A549 (cell line): ENCODE results near the gene CCT5. TPM values are rescaled to one million over a fixed set of nuclear protein-coding genes. Genes with fewer than 3 reads are reported as not detected.
A peak's percentile ranks its signal among the peaks of the same experiment; 100 is the strongest.

Source experiments
- ATAC-seq, 2 experiments: fragments of 200-7000 bp in 1 of 2; fragments of >200 bp in 1 of 2; cut with Nextera tagmentation in 1 of 2; cut with Tn5 transposase in 1 of 2; 3 replicates each; pipeline versions ENCODE4 v1.8.0 to v1.9.1; 2018 to 2020; ENCODE audit warnings: mild to moderate bottlenecking in 1 of 2, moderate library complexity in 1 of 2
- CTCF ChIA-PET: fragments of 300-600 bp; sonication (Branson Sonifier 250); formaldehyde crosslinking; extraction: SDS; loops from one replicate; lab custom pipeline; 2021; ENCODE audit warnings: antibody characterized with exemption, inconsistent platforms; lab: Yijun Ruan, JAX
- POLR2A ChIA-PET: fragments of 350-600 bp; formaldehyde crosslinking; extraction: SDS; loops from one replicate; lab custom pipeline; 2021; ENCODE audit warnings: antibody characterized with exemption, inconsistent platforms; lab: Yijun Ruan, JAX
- DNase-seq, 2 experiments: peaks; one replicate each; pipeline versions ENCODE4 v3.0.0 to v3.0.0-alpha.2; 2011 to 2016; ENCODE audit warnings: low read depth in 1 of 2, low spot score in 1 of 2
- FAIRE-seq: peaks from 2 replicates; lab custom pipeline; 2011; peaks lifted over from hg19 to GRCh38; lab: Jason Lieb, UNC
- H3K27ac ChIP-seq, 2 experiments: fragments of >200 bp; sonication (Bioruptor Twin); formaldehyde crosslinking; 3 replicates each; pipeline ENCODE4 v1.5.1; 2016 to 2017
- H3K4me1 ChIP-seq: fragments of >200 bp; sonication (Bioruptor Twin); formaldehyde crosslinking; 3 replicates; pipeline ENCODE4 v1.6.1; 2016
- H3K4me2 ChIP-seq: fragments of >200 bp; sonication (Bioruptor Twin); formaldehyde crosslinking; 3 replicates; pipeline ENCODE4 v1.6.1; 2016
- H3K4me3 ChIP-seq: fragments of >200 bp; sonication (Bioruptor Twin); formaldehyde crosslinking; 3 replicates; pipeline ENCODE4 v1.5.1; 2016
- H3K9me3 ChIP-seq: fragments of >200 bp; sonication (Bioruptor Twin); formaldehyde crosslinking; 3 replicates; pipeline ENCODE4 v1.6.1; 2016
- BHLHE40 ChIP-seq: IDR thresholded peaks from 2 replicates; pipeline ENCODE4 v1.6.1; 2012; ENCODE audit warnings: low read depth, low read length, inconsistent platforms
- CBX8 ChIP-seq: fragments of 200-600 bp; sonication (generic); IDR thresholded peaks from 2 replicates; pipeline ENCODE4 v1.6.1; 2016
- CEBPB ChIP-seq, 2 experiments: fragments of >200 bp in 1 of 2; sonication (Bioruptor Twin) in 1 of 2; formaldehyde crosslinking in 1 of 2; IDR thresholded peaks; 2 replicates each; pipeline ENCODE4 v1.6.1; 2012 to 2016
- CHD2 ChIP-seq: fragments of 150-350 bp; IDR thresholded peaks from 2 replicates; pipeline ENCODE4 v1.6.1; 2014; ENCODE audit warnings: low read length; ENCODE audit not compliant: partially characterized antibody
- CHD4 ChIP-seq: fragments of 200-600 bp; sonication (generic); IDR thresholded peaks from 2 replicates; pipeline ENCODE4 v1.6.1; 2016; ENCODE audit warnings: antibody characterized with exemption, mild to moderate bottlenecking, borderline replicate concordance
- CTCF ChIP-seq: fragments of >200 bp; sonication (Bioruptor Twin); formaldehyde crosslinking; IDR thresholded peaks from 3 replicates; pipeline ENCODE4 v1.5.1; 2016
- ELK1 ChIP-seq: fragments of 150-350 bp; IDR thresholded peaks from 2 replicates; pipeline ENCODE4 v1.6.1; 2014; ENCODE audit warnings: low read depth, mild to moderate bottlenecking, low read length
- FOSL2 ChIP-seq, 2 experiments: fragments of 450-650 bp in 1 of 2; fragments of >200 bp in 1 of 2; sonication (Bioruptor Twin) in 1 of 2; formaldehyde crosslinking; IDR thresholded peaks; 2 replicates each; pipeline versions ENCODE4 v1.5.0 to v1.6.1; 2016 to 2020; ENCODE audit warnings: mild to moderate bottlenecking in 1 of 2, moderate library complexity in 1 of 2
- FOXS1 ChIP-seq: fragments of 250-450 bp; sonication (Bioruptor Pico); IDR thresholded peaks from 2 replicates; pipeline ENCODE4 v1.5.0; 2020; ENCODE audit warnings: mild to moderate bottlenecking, moderate library complexity
- GATA3 ChIP-seq: IDR thresholded peaks from 2 replicates; pipeline ENCODE4 v1.6.1; 2012; ENCODE audit warnings: borderline replicate concordance
- HOXA7 ChIP-seq: fragments of 250-450 bp; sonication (Bioruptor Pico); IDR thresholded peaks from 2 replicates; pipeline ENCODE4 v1.5.0; 2020; ENCODE audit warnings: mild to moderate bottlenecking, moderate library complexity
- JUN ChIP-seq, 2 experiments: fragments of >200 bp; sonication (Bioruptor Twin); formaldehyde crosslinking; IDR thresholded peaks; 2 replicates in 1 of 2; 3 replicates in 1 of 2; pipeline ENCODE4 v1.6.1; 2016 to 2017
- KDM1A ChIP-seq: fragments of 200-600 bp; sonication (generic); IDR thresholded peaks from 2 replicates; pipeline ENCODE4 v1.6.1; 2016; ENCODE audit warnings: low read depth, mild to moderate bottlenecking
- NPAS2 ChIP-seq: fragments of 250-450 bp; sonication (Bioruptor Pico); IDR thresholded peaks from 2 replicates; pipeline ENCODE4 v1.8.0; 2022; ENCODE audit warnings: mild to moderate bottlenecking, moderate library complexity, borderline replicate concordance
- PHF8 ChIP-seq: fragments of 200-600 bp; sonication (generic); IDR thresholded peaks from 2 replicates; pipeline ENCODE4 v1.6.1; 2016; ENCODE audit warnings: low read depth, mild to moderate bottlenecking, antibody characterized with exemption, moderate library complexity, borderline replicate concordance
- POLR2A ChIP-seq: IDR thresholded peaks from 2 replicates; pipeline ENCODE4 v1.6.1; 2012; ENCODE audit warnings: mild to moderate bottlenecking, low read length
- POLR2AphosphoS2 ChIP-seq: conservative IDR thresholded peaks from 2 replicates; pipeline ENCODE4 v1.6.1; 2012; ENCODE audit warnings: low read length, improper control_type of control experiment, inconsistent platforms
- RAD21 ChIP-seq, 2 experiments: fragments of >200 bp in 1 of 2; sonication (Bioruptor Twin) in 1 of 2; formaldehyde crosslinking in 1 of 2; IDR thresholded peaks in 1 of 2; conservative IDR thresholded peaks in 1 of 2; 2 replicates in 1 of 2; 3 replicates in 1 of 2; pipeline ENCODE4 v1.6.1; 2012 to 2018; ENCODE audit warnings: inconsistent platforms in 1 of 2
- RFX5 ChIP-seq: fragments of 450-650 bp; IDR thresholded peaks from 2 replicates; pipeline ENCODE4 v1.7.1; 2014; ENCODE audit warnings: antibody characterized with exemption, mild to moderate bottlenecking, moderate library complexity
- SMC3 ChIP-seq: fragments of >200 bp; sonication (Bioruptor Twin); formaldehyde crosslinking; IDR thresholded peaks from 3 replicates; pipeline ENCODE4 v1.6.1; 2018; ENCODE audit warnings: inconsistent platforms
- TFCP2L1 ChIP-seq: fragments of 250-450 bp; sonication (Bioruptor Pico); IDR thresholded peaks from 2 replicates; pipeline ENCODE4 v1.5.0; 2021; ENCODE audit warnings: mild to moderate bottlenecking
- TP53 ChIP-seq: fragments of 250-450 bp; sonication (Bioruptor Pico); IDR thresholded peaks from 2 replicates; pipeline ENCODE4 v1.5.0; 2021; ENCODE audit warnings: mild to moderate bottlenecking, moderate library complexity
- ZFP36 ChIP-seq: fragments of 450-650 bp; IDR thresholded peaks from 2 replicates; pipeline ENCODE4 v1.6.1; 2014; ENCODE audit warnings: borderline replicate concordance; ENCODE audit not compliant: partially characterized antibody
- WGBS: methylation state at CpG from one replicate; pipeline ENCODE4 v1.1.6; 2017; ENCODE audit errors: missing lambda C conversion rate; 5-methylcytosine and 5-hydroxymethylcytosine counted together
- polyA plus RNA-seq, 4 experiments: library from polyadenylated mRNA; depleted of rRNA in 3 of 4; stranded (reverse); fragments of >200 nt; fragmentation: RNase III in 1 of 4; extraction: RNeasy Plus Mini Kit Qiagen cat#74134 plus additional on column Dnase treatment in 1 of 4; gene quantifications; 2 replicates in 3 of 4; 3 replicates in 1 of 4; pipeline ENCODE4 v1.2.3, GENCODE V29; 2011 to 2017
- TF ChIP-seq, protein P1 (sequence below): IDR thresholded peaks from 2 replicates; pipeline ENCODE4 v1.6.1; 2012
- TF ChIP-seq, protein P2 (sequence below): fragments of 450-650 bp; IDR thresholded peaks from 2 replicates; pipeline ENCODE4 v1.6.1; 2014; ENCODE audit warnings: antibody characterized with exemption
- TF ChIP-seq, protein P3 (sequence below): fragments of 250-450 bp; sonication (Bioruptor Pico); IDR thresholded peaks from 2 replicates; pipeline ENCODE4 v1.5.0; 2021; ENCODE audit warnings: mild to moderate bottlenecking, moderate library complexity, borderline replicate concordance

The CCT5 gene
- polyA plus RNA-seq, 2 of the 4 experiments (the other 2 are of a cell fraction): 730 to 858 TPM

- ChIA-PET CTCF (interaction anchor here (0.7 to 2.2 kb wide), 17 partner anchors 9 to 870 kb away, joined by 3 to 12 read pairs (median 3); no protein-coding TSS in a partner anchor), POLR2A (no interaction called here)
- no peaks in the 10 kb centered on the region for H3K9me3 ChIP-seq
- no peak for FAIRE-seq
- peak overlapping the region; percentile 58 to 87 for H3K27ac ChIP-seq
- peak; percentile 77 to 86 for ATAC-seq
- DNase-seq: peak; percentile 47 to 79
- peak overlapping the region; percentile 66 for H3K4me2 ChIP-seq
- TF ChIP-seq RAD21 (conservative IDR thresholded peaks at IDR 0.05 in 1 of 2, IDR thresholded peaks at IDR 0.05 in 1 of 2) (peak; percentile 70 to 73), FOSL2 (IDR thresholded peaks at IDR 0.05) (no peak), FOSL2 (CRISPR knock-in tag; IDR thresholded peaks at IDR 0.05) (peak; percentile 24; the same call in 1 of the 2 replicates), HOXA7 (no peak), TP53 (CRISPR knock-in tag) (no peak), CTCF (peak; percentile 53), NPAS2 (no peak), JUN (IDR thresholded peaks at IDR 0.05) (peak in 1 of 2 experiments; percentile 40; a peak in 1 of 5 replicates), SMC3 (peak; percentile 42; the same call in 2 of the 3 replicates), CEBPB (IDR thresholded peaks at IDR 0.05) (peak; percentile 60 to 89; a peak in 3 of 4 replicates)
- TF ChIP-seq, protein P1, sequence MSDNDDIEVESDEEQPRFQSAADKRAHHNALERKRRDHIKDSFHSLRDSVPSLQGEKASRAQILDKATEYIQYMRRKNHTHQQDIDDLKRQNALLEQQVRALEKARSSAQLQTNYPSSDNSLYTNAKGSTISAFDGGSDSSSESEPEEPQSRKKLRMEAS: peak; percentile 30; the same call in 1 of the 2 replicates
- TF ChIP-seq, all 56 proteins: peak for 7
- peaks cover 29% of the 10 kb centered on the region for H3K4me1 ChIP-seq
- WGBS: 15% methylated on average over 7 of the region's 7 CpGs
- H3K4me3 ChIP-seq: no peak overlapping the region
Measured at GRCh38 chr5:10233505-10233904, 16.6 kb upstream of the CCT5 start.

DNA sequence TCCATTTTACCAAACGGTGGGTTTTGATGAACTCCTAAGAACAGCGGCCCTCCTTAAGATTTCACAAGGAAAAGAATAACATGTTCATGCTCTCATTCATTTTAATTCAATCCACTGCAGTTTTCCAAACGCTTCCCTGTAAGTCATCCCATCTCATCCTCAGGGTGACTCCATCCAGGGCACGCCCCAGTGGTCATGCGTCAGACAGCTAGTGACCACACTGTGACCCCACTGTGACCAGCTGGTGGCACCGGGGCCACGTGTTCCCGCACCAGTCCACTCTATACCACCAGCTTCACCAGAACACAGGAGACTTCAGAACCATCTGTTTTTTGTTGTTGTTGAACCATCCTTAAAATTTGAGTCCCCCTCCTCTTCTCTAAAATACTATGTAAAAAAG lies 14.7 kb upstream of the CCT5 start:
- peaks cover 29% of the 10 kb centered on the region for H3K4me1 ChIP-seq
- no peaks in the 10 kb centered on the region for H3K9me3 ChIP-seq
- ChIA-PET POLR2A (interaction anchor here (1.0 kb wide), 1 partner anchor 15 kb away, joined by 3 read pairs; the partner anchor contains the start of genes ATPSCKMT and CCT5), CTCF (interaction anchor here (1.2 kb wide), 1 partner anchor 10 kb away, joined by 3 read pairs; no protein-coding TSS in a partner anchor)
- ATAC-seq (peak; percentile 63 to 76; a peak in 4 of 6 replicates), DNase-seq (peak in 1 of 2 experiments; percentile 54), FAIRE-seq (no peak)
- TF ChIP-seq ZFP36 (no peak), KDM1A (no peak), CHD4 (no peak), POLR2A (no peak), ELK1 (no peak), GATA3 (no peak)
- TF ChIP-seq, protein P2, sequence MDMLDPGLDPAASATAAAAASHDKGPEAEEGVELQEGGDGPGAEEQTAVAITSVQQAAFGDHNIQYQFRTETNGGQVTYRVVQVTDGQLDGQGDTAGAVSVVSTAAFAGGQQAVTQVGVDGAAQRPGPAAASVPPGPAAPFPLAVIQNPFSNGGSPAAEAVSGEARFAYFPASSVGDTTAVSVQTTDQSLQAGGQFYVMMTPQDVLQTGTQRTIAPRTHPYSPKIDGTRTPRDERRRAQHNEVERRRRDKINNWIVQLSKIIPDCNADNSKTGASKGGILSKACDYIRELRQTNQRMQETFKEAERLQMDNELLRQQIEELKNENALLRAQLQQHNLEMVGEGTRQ: peak; percentile 47; the same call in 1 of the 2 replicates
- TF ChIP-seq, protein P1: 0 out of 2 replicates have a peak, but pooled peaks have one; percentile 42
- peak overlapping the region in 1 of 2 experiments; percentile 87; a peak in 3 of 6 replicates for H3K27ac ChIP-seq
- peak overlapping the region; percentile 12; the same call in 1 of the 3 replicates for H3K4me2 ChIP-seq
- no peak overlapping the region for H3K4me3 ChIP-seq
- WGBS: 53% methylated on average over 8 of the region's 8 CpGs

DNA sequence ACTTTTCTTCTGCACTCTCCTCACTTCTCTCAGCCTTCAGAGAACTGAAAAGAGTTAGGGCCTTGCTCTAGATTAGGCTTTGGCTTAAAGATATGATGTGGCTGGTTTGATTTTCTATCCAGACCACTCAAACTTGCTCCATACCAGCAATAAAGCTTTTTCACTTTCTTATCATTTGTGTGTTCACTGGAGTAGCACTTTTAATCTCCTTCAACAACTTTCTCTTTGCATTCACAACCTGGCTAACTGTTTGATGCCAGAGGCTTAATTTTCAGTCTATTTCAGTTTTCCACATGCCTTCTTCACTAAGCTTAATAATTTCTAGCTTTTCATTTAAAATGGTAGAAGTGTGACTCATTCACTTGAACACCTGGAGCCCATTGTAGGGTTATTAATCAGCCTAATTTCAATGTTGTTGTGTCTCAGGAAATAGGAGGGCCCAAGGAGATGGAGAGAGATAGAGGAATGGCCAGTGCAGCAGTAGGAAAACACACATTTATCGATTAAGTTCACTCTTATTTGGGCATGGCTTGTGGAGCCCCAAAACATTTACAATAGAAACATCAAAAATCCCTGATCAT lies 6.3 kb upstream of the CCT5 start:
- DNase-seq (no peak), ATAC-seq (no peak), FAIRE-seq (no peak)
- Histone ChIP-seq H3K4me3 (no peak overlapping the region), H3K4me1 (peaks cover 12% of the 10 kb centered on the region), H3K9me3 (no peaks in the 10 kb centered on the region), H3K4me2 (no peak overlapping the region), H3K27ac (no peak overlapping the region)
- 79% methylated on average over 1 of the region's 1 CpG for WGBS
- POLR2A ChIA-PET: no interaction called here
- CTCF ChIA-PET: interaction anchor here (0.7 to 1.0 kb wide), 3 partner anchors 9 to 1894 kb away, joined by 3 to 4 read pairs (median 3); no protein-coding TSS in a partner anchor
- TF ChIP-seq CHD2 (no peak), POLR2AphosphoS2 (no peak), FOXS1 (CRISPR knock-in tag) (no peak), KDM1A (no peak), PHF8 (no peak), RAD21 (conservative IDR thresholded peaks at IDR 0.05 in 1 of 2, IDR thresholded peaks at IDR 0.05 in 1 of 2) (no peak), CBX8 (no peak), BHLHE40 (no peak), TFCP2L1 (no peak), RFX5 (no peak)
- TF ChIP-seq, protein P3, sequence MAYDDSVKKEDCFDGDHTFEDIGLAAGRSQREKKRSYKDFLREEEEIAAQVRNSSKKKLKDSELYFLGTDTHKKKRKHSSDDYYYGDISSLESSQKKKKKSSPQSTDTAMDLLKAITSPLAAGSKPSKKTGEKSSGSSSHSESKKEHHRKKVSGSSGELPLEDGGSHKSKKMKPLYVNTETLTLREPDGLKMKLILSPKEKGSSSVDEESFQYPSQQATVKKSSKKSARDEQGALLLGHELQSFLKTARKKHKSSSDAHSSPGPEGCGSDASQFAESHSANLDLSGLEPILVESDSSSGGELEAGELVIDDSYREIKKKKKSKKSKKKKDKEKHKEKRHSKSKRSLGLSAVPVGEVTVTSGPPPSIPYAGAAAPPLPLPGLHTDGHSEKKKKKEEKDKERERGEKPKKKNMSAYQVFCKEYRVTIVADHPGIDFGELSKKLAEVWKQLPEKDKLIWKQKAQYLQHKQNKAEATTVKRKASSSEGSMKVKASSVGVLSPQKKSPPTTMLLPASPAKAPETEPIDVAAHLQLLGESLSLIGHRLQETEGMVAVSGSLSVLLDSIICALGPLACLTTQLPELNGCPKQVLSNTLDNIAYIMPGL (CRISPR knock-in tag): no peak
